Right atrium auricular region (tissue), 2 donors: ENCODE measurements around the gene WBP1L. TPM values are rescaled to one million over a fixed set of nuclear protein-coding genes. Genes with fewer than 3 reads are reported as not detected.

ENCODE experiments used
- DNase-seq: peaks from one replicate; pipeline ENCODE4 v3.0.0-alpha.2; 2019; ENCODE audit warnings: low spot score
- H3K27ac ChIP-seq, 2 donors: fragments of 200-600 bp; sonication (generic); 1 replicate in 1 of 2; 2 replicates in 1 of 2; pipeline ENCODE4 v1.5.1; 2016 to 2019
- H3K27me3 ChIP-seq, 2 donors: fragments of 200-600 bp; sonication (generic); one replicate each; pipeline versions ENCODE4 v1.5.1 to v1.6.0; 2017 to 2019
- H3K36me3 ChIP-seq: fragments of 200-600 bp; sonication (generic); one replicate; pipeline ENCODE4 v1.5.1; 2016
- H3K4me1 ChIP-seq, 2 donors: fragments of 200-600 bp; sonication (generic); one replicate each; pipeline versions ENCODE4 v1.5.1 to v1.6.0; 2017 to 2019
- H3K4me3 ChIP-seq, 2 donors: fragments of 200-600 bp; sonication (generic); 1 replicate in 1 of 2; 2 replicates in 1 of 2; pipeline ENCODE4 v1.5.1; 2017 to 2019; ENCODE audit warnings: mild to moderate bottlenecking in 1 of 2, moderate library complexity in 1 of 2
- H3K9me3 ChIP-seq, 2 donors: fragments of 200-600 bp; sonication (generic); one replicate each; pipeline ENCODE4 v1.5.1; 2019
- CTCF ChIP-seq, 2 donors: fragments of 200-600 bp; sonication (generic); IDR thresholded peaks; one replicate each; pipeline ENCODE4 v1.5.1; 2019; ENCODE audit warnings: antibody characterized with exemption in 2 of 2
- total RNA-seq, 2 donors: library from RNA; depleted of rRNA; stranded (reverse); fragments of >200 nt; gene quantifications; one replicate each; pipeline ENCODE4 v1.1.0, GENCODE V29; 2016

Gene WBP1L
- total RNA-seq, 2 donors from 2014 or later, result 46.1 to 94.4 TPM

DNA sequence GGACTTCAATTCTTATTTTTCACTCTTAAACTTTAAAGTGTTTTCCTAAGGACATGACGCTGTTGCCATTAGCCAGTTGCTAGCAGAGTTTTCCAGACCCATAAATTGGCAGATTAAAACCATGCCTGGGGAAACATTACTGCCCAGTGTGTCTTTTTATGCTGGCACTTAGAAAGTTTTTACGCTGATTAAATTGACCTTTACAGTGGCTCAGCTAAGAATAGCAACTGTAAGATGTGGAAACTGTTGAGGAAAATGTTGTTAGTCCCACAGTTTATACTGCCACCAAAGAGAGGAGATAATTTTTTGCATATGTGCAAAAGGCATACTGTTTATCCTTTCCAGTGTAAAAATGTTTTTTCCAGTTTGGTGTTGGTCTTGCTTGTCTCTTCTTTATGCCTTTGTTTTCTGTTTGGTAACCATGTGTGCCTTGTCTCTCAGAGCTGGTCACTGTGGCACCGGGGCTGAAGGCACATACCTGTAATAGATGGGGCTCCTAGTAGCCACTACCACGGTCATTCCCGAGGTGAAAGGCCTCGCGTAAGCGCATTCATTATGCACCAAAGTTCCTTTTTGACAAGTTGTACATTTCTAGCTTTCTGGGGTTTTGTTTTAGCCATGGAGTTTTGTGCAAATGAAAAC is 48.1 kb downstream of the WBP1L start:
- Histone ChIP-seq H3K27ac (peak overlapping the region; percentile 78 to 87), H3K36me3 (no peaks in the 10 kb centered on the region), H3K9me3 (no peaks in the 10 kb centered on the region), H3K4me1 (peaks cover 0 to 82% of the 10 kb centered on the region in 2 donors), H3K4me3 (no peak overlapping the region), H3K27me3 (no peaks in the 10 kb centered on the region)
- TF ChIP-seq CTCF (IDR thresholded peaks at IDR 0.05), result no peak
- no peak for DNase-seq

GRCh38 chr10:102795453-102796406 is 52.0 kb downstream of the WBP1L start:
- peaks cover 21% of the 10 kb centered on the region for H3K36me3 ChIP-seq
- DNase-seq, result no peak
- no peak overlapping the region for H3K4me3 ChIP-seq
- H3K27me3 ChIP-seq, result no peaks in the 10 kb centered on the region
- no peaks in the 10 kb centered on the region for H3K9me3 ChIP-seq
- peaks cover 0 to 98% of the 10 kb centered on the region in 2 donors for H3K4me1 ChIP-seq
- H3K27ac ChIP-seq, result peak overlapping the region; percentile 78 to 87
- TF ChIP-seq CTCF (IDR thresholded peaks at IDR 0.05), result no peak

- no peaks in the 10 kb centered on the region for H3K9me3 ChIP-seq
- peaks cover 0 to 98% of the 10 kb centered on the region in 2 donors for H3K4me1 ChIP-seq
- no peaks in the 10 kb centered on the region for H3K27me3 ChIP-seq
- peak; percentile 96 for DNase-seq
- H3K36me3 ChIP-seq, result peaks cover 21% of the 10 kb centered on the region
- no peak for TF ChIP-seq CTCF (IDR thresholded peaks at IDR 0.05)
- peak overlapping the region; percentile 78 to 87 for H3K27ac ChIP-seq
- H3K4me3 ChIP-seq, result no peak overlapping the region
These were observed 52.8 kb downstream of the WBP1L start for GRCh38 chr10:102796407-102797176.

GRCh38 chr10:102799691-102800471 is 56.1 kb downstream of the WBP1L start:
- Histone ChIP-seq H3K36me3 (peaks cover 21% of the 10 kb centered on the region), H3K4me1 (peaks cover 0 to 96% of the 10 kb centered on the region in 2 donors), H3K4me3 (no peak overlapping the region), H3K27ac (peak overlapping the region; percentile 78 to 87), H3K9me3 (no peaks in the 10 kb centered on the region), H3K27me3 (no peaks in the 10 kb centered on the region)
- DNase-seq, result peak; percentile 73
- TF ChIP-seq CTCF (IDR thresholded peaks at IDR 0.05), result no peak
